ENCODE data around the gene TMCO6.
A peak's percentile ranks its signal among the peaks of the same experiment; 100 is the strongest.

The TMCO6 gene

DNA sequence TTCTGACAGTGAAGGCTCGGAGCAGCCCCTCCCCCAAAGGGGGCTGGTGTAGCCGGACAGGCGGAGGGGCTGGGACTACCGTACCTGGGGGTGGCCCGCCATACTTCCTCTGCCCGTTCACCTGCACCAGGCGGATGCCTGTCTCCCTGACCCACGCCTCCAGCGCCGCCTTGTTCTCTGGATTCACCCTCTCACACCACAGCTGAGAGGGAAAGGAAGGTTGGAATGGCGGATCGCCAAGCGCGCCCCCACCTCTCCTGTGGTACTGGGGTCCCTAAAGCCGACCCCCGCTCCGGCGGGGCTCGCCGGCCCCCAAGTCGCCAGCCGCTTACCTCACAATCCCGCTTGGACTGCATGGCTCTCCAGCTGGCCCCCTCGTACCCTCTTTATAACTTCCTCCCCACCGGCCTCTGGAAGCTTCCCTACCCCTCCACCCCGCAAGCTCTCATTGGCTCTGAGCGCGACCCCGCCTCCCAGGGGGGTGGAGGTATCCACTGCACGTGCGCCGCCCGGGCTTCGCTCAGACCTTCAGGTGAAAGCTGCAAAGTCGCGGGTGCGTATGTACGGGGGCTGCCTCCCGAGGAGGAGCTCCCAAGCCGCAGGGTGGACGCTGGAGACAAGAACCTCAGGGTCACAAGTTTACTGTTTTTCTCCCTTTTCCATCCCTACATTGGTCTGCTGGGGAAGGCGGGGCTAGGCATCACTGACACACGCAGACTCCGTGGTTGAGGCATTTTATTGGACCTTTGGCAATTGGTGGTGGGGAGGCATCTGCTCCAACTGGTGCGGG is 34.1 kb downstream of the TMCO6 start, which contains the start of gene DND1:
DND1 (minus strand) TSS at position 390 of the 790 bp plus-strand sequence; CDS start at position 356, 34 bp downstream.
- no peak for DNase-seq (ENCODE audit: low read depth)

GRCh38 chr5:140674211-140674610 is 35.0 kb downstream of the TMCO6 start:
- DNase-seq (ENCODE audit: low read depth) = no peak

GRCh38 chr5:140674629-140675028 is 35.4 kb downstream of the TMCO6 start:
- DNase-seq (ENCODE audit: low read depth) = no peak

GRCh38 chr5:140677947-140678346 is 38.7 kb downstream of the TMCO6 start:
- no peak for DNase-seq (ENCODE audit: low read depth)

DNA sequence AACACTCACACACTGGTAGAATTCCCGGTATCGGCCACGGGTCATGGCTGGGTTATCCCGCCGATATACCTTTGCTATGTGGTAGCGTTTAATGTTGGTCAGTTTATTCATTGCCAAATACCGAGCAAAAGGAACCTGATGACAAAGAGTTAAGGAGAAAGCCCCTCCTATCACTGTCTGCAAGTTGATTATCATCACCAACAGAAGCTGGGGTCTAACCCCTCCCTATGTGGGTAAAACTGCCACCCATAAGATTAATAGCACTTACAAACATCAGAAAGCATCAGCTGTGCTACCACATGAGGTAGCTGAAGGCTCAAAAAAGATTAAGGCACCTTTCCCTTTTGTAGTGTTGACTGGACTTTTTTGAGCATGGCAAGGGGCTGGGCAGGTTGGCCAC is 39.7 kb downstream of the TMCO6 start:
- DNase-seq (ENCODE audit: low read depth) = no peak

- DNase-seq (ENCODE audit: low read depth) = no peak
These were observed 51.2 kb downstream of the TMCO6 start for GRCh38 chr5:140690376-140690932.

- DNase-seq (ENCODE audit: low read depth) = peak; percentile 79
These were observed 52.0 kb downstream of the TMCO6 start, which contains the start of the genes HARS1 and HARS2 for GRCh38 chr5:140690941-140691924. Gene HARS1 (minus strand): TSS chr5:140691370. CDS start chr5:140691304, 66 bp downstream. Gene HARS2 (plus strand): TSS chr5:140691455. CDS start chr5:140691649, 194 bp downstream.

- DNase-seq (ENCODE audit: low read depth) = no peak
These were observed 55.0 kb downstream of the TMCO6 start for GRCh38 chr5:140694276-140694675.

All from stimulated activated CD8-positive, alpha-beta memory T cell treated with anti-CD3 and anti-CD28 coated beads, Interleukin-4, amount 100 ng/mL, for 24 hours (primary cell).